OCI-LY7 (cell line): ENCODE data around the gene CACNG3. TPM values are rescaled to one million over a fixed set of nuclear protein-coding genes. Genes with fewer than 3 reads are reported as not detected.

Source experiments
- BruUV-seq: library from RNA; stranded (reverse); fragments of 400-500 nt; replicated peaks from 2 replicates; lab custom pipeline; 2021; lab: Mats Ljungman, UMichigan
- CTCF ChIA-PET: fragments of 300-600 bp; sonication (Branson Sonifier 250); formaldehyde crosslinking; loops from one replicate; lab custom pipeline; 2022; ENCODE audit warnings: antibody characterized with exemption; ENCODE audit not compliant: unreplicated experiment; lab: Charles Lee
- POLR2A ChIA-PET: fragments of 300-600 bp; sonication (Branson Sonifier 250); formaldehyde crosslinking; loops from one replicate; lab custom pipeline; 2022; ENCODE audit warnings: antibody characterized with exemption; lab: Charles Lee
- DNase-seq: peaks from one replicate; pipeline ENCODE4 v3.0.0-alpha.2; 2015; ENCODE audit warnings: low spot score
- H2AFZ ChIP-seq: fragments of 200-600 bp; sonication (generic), shearing (Covaris generic); 2 replicates; pipeline ENCODE4 v1.6.1; 2014; ENCODE audit warnings: mild to moderate bottlenecking, antibody characterized with exemption, low read length, moderate library complexity
- H3K27ac ChIP-seq: fragments of 200-600 bp; sonication (generic); 2 replicates; pipeline ENCODE4 v1.5.1; 2014; ENCODE audit warnings: mixed run types, low read depth, mild to moderate bottlenecking, moderate library complexity, low read length, inconsistent platforms; ENCODE audit not compliant: poor library complexity, severe bottlenecking
- H3K36me3 ChIP-seq: fragments of 200-600 bp; sonication (generic); 2 replicates; pipeline ENCODE4 v1.6.1; 2014; ENCODE audit warnings: mild to moderate bottlenecking, antibody characterized with exemption, low read length, moderate library complexity, mixed read lengths; ENCODE audit not compliant: insufficient read depth
- H3K4me1 ChIP-seq: fragments of 200-600 bp; sonication (generic); 2 replicates; pipeline ENCODE4 v1.5.1; 2014; ENCODE audit warnings: mild to moderate bottlenecking, low read length; ENCODE audit not compliant: insufficient read depth, poor library complexity, severe bottlenecking
- H3K4me2 ChIP-seq: fragments of 200-600 bp; sonication (generic); 2 replicates; pipeline ENCODE4 v1.6.1; 2014; ENCODE audit warnings: mild to moderate bottlenecking, low read length
- H3K4me3 ChIP-seq: fragments of 200-600 bp; sonication (generic); 2 replicates; pipeline ENCODE4 v1.5.1; 2014; ENCODE audit warnings: mild to moderate bottlenecking, low read depth, low read length; ENCODE audit not compliant: poor library complexity, severe bottlenecking
- H3K79me2 ChIP-seq: fragments of 200-600 bp; sonication (generic); 2 replicates; pipeline ENCODE4 v1.6.1; 2016; ENCODE audit warnings: low read depth, mild to moderate bottlenecking, low read length, moderate library complexity, mixed read lengths; ENCODE audit not compliant: insufficient read depth
- H3K9me2 ChIP-seq: fragments of 200-600 bp; sonication (generic); 2 replicates; pipeline ENCODE4 v1.6.1; 2016; ENCODE audit warnings: mild to moderate bottlenecking, low read length, mixed read lengths; ENCODE audit not compliant: insufficient read depth
- H3K9me3 ChIP-seq: fragments of 200-600 bp; sonication (generic); 2 replicates; pipeline ENCODE4 v1.6.1; 2014; ENCODE audit warnings: mild to moderate bottlenecking, mixed run types, low read length, mixed read lengths
- H4K20me1 ChIP-seq: fragments of 200-600 bp; sonication (generic); 2 replicates; pipeline ENCODE4 v1.6.1; 2014; ENCODE audit warnings: mild to moderate bottlenecking, antibody characterized with exemption, low read length, moderate library complexity, mixed read lengths; ENCODE audit not compliant: insufficient read depth
- CTCF ChIP-seq: fragments of 200-600 bp; sonication (generic); conservative IDR thresholded peaks from 2 replicates; pipeline ENCODE4 v1.5.1; 2014; ENCODE audit warnings: mild to moderate bottlenecking, antibody characterized with exemption, low read length, moderate library complexity, mixed read lengths
- EZH2phosphoT487 ChIP-seq: fragments of 200-600 bp; sonication (generic); IDR thresholded peaks from 2 replicates; pipeline ENCODE4 v1.6.1; 2018; ENCODE audit warnings: low read depth, borderline replicate concordance, mild to moderate bottlenecking, mixed run types, antibody characterized with exemption, low read length, moderate library complexity, mixed read lengths
- intact Hi-C: fragments of 100-400 bp; cut with micrococcal nuclease; formaldehyde crosslinking; loops from one replicate; pipeline ENCODE4 v1.10.0; 2022; ENCODE audit not compliant: unreplicated experiment
- total RNA-seq, 2 experiments: library from RNA; depleted of rRNA in 1 of 2; stranded (reverse); fragments of >200 nt in 1 of 2; shearing (Covaris generic) in 1 of 2; gene quantifications; 2 replicates each; pipeline ENCODE4 v1.2.3, GENCODE V29; 2014 to 2022

CACNG3 gene
- total RNA-seq, 2 experiments from 2014 or later, result 0.06 TPM; not detected in 1

- DNase-seq, result no peak
- POLR2A ChIA-PET, result no interaction called here
- TF ChIP-seq EZH2phosphoT487, result no peak
- TF ChIP-seq CTCF, result no peak
- Histone ChIP-seq H3K36me3 (no peaks in the 10 kb centered on the region), H3K27ac (no peak overlapping the region), H3K4me1 (no peaks in the 10 kb centered on the region), H3K4me3 (no peak overlapping the region), H4K20me1 (no peaks in the 10 kb centered on the region), H2AFZ (no peak overlapping the region), H3K4me2 (no peak overlapping the region), H3K79me2 (no peaks in the 10 kb centered on the region), H3K9me2 (no peaks in the 10 kb centered on the region), H3K9me3 (no peaks in the 10 kb centered on the region)
- no TSS peak for BruUV-seq
- CTCF ChIA-PET, result no interaction called here
- intact Hi-C loops, result no loop called here
These were observed 32.4 kb downstream of the CACNG3 start for GRCh38 chr16:24288516-24288915.

- POLR2A ChIA-PET, result no interaction called here
- CTCF ChIA-PET, result no interaction called here
- no peak overlapping the region for H2AFZ ChIP-seq
- no peak for TF ChIP-seq EZH2phosphoT487
- no peaks in the 10 kb centered on the region for H3K9me3 ChIP-seq
- DNase-seq, result no peak
- no peaks in the 10 kb centered on the region for H3K36me3 ChIP-seq
- H3K4me2 ChIP-seq, result no peak overlapping the region
- H3K4me3 ChIP-seq, result no peak overlapping the region
- H4K20me1 ChIP-seq, result no peaks in the 10 kb centered on the region
- intact Hi-C loops, result no loop called here
- no peak overlapping the region for H3K27ac ChIP-seq
- no TSS peak for BruUV-seq
- H3K79me2 ChIP-seq, result no peaks in the 10 kb centered on the region
- no peaks in the 10 kb centered on the region for H3K4me1 ChIP-seq
- no peaks in the 10 kb centered on the region for H3K9me2 ChIP-seq
These were observed 33.1 kb downstream of the CACNG3 start for GRCh38 chr16:24289166-24289700.

- H2AFZ ChIP-seq, result no peak overlapping the region
- no peaks in the 10 kb centered on the region for H3K4me1 ChIP-seq
- intact Hi-C loops, result no loop called here
- no peak overlapping the region for H3K4me3 ChIP-seq
- H3K27ac ChIP-seq, result no peak overlapping the region
- POLR2A ChIA-PET, result no interaction called here
- H3K9me2 ChIP-seq, result no peaks in the 10 kb centered on the region
- H3K36me3 ChIP-seq, result no peaks in the 10 kb centered on the region
- BruUV-seq, result no TSS peak
- no peaks in the 10 kb centered on the region for H3K9me3 ChIP-seq
- H3K4me2 ChIP-seq, result no peak overlapping the region
- DNase-seq, result no peak
- CTCF ChIA-PET, result no interaction called here
- no peak for TF ChIP-seq EZH2phosphoT487
- TF ChIP-seq CTCF, result no peak
- H3K79me2 ChIP-seq, result no peaks in the 10 kb centered on the region
- H4K20me1 ChIP-seq, result no peaks in the 10 kb centered on the region
These were observed 35.8 kb downstream of the CACNG3 start for GRCh38 chr16:24291932-24292331.
